HG03521 (cell line): ENCODE measurements around the gene RPGRIP1L.
"Not testable (repeated sequence)": the region's sequence is repeated elsewhere in the genome, so short reads cannot be mapped to it uniquely, and the experiment has no call there.

Experiments
- ATAC-seq: cut with Tn5 transposase; IDR thresholded peaks from one replicate; pipeline ENCODE4 v1.9.1; 2021; ENCODE audit warnings: mild to moderate bottlenecking, moderate library complexity; ENCODE audit not compliant: unreplicated experiment

The RPGRIP1L gene

DNA sequence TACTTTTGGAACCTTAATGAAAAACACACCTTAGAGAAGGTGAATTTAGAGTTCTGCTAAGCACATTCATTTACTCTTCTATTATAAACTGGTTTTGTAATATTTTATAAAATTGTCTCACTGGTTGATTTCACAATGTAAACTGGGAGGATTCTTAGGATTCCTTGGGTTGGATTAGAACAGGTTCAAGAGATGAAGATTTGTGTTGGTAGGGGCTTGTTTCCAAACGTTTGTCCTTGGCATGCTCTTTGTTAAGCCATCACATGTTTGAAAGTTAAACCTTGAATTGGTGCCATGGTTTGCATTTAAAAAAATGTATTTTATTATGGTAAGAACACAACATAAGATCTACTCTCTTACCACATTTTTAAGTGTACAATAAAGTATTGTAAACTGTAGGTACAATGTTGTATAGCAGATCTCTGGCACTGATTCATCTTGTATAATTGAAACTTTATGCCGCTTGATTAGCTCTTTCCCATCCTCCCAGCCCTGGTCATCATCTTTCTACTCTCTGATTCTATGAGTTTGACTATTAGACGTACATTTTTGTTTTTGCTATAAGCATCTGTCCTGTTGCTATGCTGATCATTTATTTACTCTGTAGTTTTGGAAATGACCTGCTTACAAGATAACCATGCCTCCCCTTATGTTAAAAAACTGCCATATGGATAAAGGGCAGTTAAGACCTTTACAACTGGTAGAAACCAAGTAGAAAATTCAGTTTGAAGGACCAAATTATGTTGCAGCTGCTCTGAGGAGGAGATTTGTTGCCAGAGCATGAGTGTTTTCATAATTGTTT is 9.9 kb upstream of the RPGRIP1L start:
- ATAC-seq: no peak

DNA sequence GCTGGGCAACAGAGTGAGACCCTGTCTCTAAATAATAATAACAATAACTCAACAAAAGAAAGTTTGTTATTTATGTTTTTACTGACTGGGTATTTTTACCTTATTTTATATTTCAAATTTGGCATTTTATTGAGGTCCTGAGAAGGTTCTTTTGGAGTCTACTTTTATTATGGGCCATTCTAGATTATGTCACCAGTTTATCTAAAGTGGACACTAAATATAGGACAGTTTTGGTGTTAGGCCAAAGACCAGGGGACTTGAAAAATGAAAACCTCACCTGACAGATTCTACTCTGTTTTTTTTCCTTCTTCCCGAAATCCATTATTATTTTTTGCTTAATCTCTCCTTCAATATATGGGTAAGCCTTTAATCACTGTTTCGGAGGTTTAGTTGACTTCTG is 8.4 kb upstream of the RPGRIP1L start:
- no peak for ATAC-seq

DNA sequence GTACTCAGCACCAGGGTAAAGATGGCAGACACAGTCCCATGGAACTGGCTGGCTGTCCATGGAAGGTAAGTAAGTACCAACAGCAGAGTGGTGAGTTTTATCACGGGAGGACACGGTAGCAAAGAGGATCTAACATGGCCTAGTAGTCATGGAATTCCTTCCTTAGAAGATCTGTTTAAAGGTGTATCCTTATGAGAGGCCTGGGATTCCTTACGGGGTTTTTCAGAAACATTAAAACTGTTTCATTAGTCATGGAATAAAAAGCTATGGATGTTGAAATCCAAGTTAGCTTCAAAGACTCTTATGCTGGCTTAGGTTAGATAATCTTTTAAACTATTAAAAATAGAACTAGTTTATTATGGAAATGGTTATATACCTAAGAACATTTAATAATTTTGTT is 7.7 kb upstream of the RPGRIP1L start:
- ATAC-seq: no peak

DNA sequence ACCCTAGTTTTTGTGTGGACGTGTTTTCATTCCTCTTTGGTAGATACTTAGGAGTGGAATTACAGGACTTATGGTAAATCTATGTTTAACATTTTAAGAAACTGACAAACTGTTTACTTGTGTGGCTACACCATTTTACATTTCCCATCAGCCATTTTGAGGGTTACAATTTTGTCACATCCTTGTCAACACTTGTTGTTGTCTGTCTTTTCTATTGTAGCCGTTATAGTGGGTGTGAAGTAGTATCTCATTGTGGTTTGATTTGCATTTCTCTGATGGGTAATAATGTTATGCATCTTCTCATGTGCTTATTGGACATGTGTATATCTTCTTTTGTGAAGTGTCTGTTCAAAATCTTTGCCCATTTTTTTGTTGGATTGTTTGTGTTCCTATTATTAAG is 4.8 kb upstream of the RPGRIP1L start:
- no peak for ATAC-seq

DNA sequence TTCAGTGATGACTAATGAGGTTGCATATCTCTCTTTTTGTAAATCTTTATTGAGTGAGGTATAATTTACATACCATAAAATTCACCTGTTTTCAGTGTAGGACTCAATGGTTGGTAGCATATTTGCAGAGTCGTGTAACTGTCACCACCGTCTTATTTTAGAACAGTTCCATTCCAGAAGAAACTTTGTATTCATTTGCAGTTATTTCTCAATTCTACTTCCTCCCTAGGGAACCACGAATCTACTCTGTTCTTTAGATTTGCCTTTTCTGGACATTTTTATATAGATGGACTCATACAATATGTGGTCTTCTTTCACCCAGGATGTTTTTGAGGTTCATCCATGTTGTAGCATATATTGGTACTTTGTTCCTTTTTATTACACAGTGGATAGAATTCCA is 4.0 kb upstream of the RPGRIP1L start:
- no peak for ATAC-seq

DNA sequence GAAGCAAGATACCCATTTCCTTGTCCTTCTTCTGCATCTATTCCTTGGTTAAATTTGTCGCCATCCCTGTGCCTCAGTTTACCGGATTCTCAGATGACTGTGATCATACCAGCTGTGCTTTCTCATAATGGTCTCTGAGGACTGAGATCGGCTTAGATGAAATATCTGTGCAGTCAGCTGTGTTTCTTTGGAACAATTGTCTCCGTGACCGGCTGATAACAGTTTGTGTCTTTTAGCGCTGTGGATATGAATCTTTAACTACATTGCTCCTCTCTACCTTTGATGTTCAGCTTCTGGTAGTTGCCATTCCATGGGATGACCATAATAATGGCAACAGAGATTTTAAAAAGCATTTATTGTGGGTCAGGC is 770 bp upstream of the RPGRIP1L start:
- no peak for ATAC-seq

DNA sequence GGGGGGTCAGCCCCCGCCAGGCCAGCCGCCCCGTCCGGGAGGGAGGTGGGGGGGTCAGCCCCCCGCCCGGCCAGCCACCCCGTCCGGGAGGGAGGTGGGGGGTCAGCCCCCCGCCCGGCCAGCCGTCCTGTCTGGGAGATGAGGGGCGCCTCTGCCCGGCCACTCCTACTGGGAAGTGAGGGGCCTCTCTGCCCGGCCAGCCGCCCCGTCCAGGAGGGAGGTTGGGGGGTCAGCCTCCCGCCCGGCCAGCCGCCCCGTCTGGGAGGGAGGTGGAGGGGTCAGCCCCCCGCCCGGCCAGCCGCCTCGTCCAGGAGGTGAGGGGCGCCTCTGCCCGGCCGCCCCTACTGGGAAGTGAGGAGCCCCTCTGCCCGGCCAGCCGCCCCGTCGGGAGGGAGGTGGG is 5.4 kb downstream of the RPGRIP1L start:
- not testable (repeated sequence) for ATAC-seq

DNA sequence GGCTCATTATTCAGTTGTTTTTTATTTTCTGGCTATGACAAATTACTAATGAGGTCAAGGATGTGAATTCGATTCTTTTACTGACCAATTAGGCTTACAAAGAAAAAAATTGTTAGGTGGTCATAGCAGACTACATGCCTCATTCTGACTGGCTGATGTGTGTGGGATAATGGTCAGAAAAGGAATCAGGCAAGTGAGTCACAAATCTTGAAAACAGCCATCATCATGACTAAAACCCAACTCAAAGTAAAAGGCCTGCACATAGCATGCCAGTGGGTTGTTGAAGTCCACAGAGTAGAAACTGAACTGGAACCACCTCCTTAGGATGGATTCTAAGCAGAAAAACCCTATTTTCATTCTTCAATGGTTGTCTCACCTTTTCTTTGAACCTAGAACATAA is 8.6 kb downstream of the RPGRIP1L start:
- ATAC-seq: no peak

DNA sequence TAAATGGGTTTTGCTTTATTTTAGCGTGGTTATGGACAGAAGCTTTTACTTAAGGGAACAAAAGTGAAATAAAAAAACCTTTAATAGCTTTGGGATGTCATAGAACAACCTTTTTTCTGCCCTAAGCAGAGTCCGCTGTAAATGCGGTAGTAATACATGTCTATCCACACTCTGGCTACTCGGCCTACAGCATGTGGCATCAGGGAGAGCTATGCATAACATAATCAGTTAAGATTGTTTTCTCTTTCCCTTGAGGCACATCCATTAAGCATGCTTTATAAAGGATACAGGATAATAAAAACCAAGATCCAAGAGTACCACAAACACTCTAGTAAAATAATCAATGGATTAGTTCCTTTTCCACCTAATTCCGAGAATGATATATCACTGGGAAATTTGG is 10.3 kb downstream of the RPGRIP1L start:
- no peak for ATAC-seq

DNA sequence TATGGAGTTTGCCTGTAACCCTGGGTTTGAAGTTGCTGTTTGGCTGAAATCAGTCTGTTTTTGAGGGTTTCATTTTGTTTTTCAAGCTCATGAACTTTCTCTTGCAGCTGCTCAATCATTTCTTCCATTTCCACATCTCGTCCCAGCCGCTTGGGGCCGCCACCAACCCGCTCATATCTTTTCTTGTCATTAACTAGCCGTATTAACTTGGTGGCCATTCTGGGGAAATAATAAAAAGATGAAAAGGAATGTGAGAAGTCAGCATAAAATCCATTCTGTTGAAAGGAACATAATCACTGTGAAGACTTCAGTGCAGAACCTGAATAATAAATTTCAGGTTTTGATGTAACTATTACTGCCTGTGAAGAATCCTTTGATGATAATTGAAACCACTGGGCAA is 11.5 kb downstream of the RPGRIP1L start:
- no peak for ATAC-seq

DNA sequence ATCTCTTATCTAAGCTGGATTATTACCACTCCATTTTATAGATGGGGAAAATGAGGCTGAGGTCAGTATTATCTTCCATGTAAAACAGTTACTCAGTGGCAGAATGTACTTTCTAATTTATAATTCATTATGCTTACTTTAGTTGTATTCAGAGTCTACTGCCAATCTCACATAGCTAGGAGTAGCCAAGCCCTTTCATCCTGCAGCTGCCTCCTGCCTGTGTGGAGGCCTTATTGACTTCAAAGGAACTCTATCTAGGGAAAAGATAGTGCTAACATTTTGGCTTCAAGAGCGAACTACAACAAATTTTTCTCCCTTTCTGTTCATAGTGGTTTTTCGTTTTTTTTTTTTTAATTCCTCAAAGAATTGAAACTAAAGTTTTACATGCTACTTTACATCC is 12.9 kb downstream of the RPGRIP1L start:
- no peak for ATAC-seq

DNA sequence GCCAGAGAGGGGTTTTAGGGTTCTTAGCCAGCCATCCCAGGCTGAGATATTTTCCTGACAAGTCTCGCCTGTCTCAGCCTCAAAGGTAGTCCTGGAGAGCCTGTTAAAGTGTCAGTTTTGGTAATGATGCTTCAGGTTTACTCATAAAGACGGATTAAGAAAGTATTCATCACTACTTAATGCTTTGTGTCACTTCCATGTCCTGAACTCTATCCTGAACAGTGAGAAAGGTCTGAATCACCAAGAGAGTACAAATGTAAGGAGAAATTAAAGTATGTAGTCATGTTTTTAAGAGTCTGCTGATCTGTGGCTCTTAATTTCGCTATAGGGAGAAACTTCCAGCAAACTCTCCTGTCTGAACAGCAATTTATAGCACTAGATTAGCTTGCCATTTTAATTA is 14.0 kb downstream of the RPGRIP1L start:
- no peak for ATAC-seq

DNA sequence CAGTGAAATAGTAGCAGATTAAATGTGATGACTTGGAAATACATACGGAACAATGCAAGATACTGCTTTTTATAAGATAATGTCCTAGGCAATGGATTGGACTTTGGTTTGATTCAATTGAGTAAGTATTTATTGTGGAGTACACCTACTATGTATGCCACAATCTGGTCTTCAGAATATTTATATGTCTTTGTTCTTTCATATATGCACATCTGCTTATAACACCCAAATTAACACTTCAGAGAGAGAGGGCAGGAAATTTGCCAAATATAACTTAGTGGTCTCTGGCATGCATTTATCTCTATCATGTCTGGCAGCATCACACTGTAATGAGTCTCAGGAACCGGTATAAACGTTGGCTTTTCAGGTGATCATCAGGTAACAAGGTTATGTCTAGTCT is 16.9 kb downstream of the RPGRIP1L start:
- ATAC-seq: no peak

DNA sequence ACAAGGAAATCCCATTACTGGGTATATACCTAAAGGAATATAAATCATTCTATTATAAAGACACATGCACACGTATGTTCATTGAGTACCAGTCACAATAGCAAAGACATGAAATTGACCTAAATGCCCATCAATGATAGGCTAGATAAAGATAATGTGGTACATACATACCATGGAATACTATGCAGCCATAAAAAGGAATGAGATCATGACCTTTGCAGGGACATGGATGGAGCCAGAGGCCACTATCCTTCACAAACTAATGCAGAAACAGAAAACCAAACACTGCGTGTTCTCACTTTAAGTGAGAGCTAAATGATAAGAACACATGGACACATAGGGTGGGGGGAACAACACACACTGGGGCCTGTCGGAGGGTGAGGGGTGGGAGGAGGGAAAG is 18.3 kb downstream of the RPGRIP1L start:
- not testable (repeated sequence) for ATAC-seq

DNA sequence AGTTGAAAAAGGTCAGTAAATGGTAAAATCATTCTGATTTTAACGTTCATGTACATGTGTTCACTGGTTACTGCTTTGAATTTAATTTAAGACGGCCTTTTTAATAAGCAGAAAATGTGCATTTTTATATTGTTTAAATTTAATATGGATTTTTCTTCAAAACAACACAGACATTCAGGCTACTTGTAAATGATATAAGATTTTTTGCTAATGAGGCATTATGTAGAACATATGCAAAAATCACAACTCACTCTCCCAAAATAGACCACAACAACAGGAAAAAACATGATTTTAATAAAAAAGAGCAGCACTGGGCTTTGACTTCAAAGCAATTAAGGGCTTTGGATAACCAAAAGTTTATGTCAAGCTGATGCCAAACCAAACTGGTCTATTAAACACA is 22.3 kb downstream of the RPGRIP1L start:
- no peak for ATAC-seq

DNA sequence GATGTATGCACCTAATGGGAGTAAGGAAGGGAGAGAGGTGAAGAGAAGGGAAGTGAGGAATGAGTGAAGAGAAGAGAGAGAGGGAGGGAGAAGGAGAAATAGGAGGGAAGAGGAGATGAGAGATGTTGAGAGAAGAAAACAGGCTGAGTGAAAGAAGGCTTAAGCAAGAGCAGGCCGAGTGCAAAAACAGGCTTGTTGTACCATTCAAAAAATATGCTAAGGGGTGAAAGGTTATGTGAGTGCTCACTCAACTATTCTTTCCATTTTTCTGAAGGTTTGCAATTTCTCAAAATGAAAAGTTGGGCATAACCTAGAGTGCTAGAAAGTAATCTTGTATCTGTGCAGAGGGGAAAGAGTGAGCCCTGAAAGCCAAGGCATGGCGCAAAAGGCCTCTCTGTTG is 22.9 kb downstream of the RPGRIP1L start:
- no peak for ATAC-seq

DNA sequence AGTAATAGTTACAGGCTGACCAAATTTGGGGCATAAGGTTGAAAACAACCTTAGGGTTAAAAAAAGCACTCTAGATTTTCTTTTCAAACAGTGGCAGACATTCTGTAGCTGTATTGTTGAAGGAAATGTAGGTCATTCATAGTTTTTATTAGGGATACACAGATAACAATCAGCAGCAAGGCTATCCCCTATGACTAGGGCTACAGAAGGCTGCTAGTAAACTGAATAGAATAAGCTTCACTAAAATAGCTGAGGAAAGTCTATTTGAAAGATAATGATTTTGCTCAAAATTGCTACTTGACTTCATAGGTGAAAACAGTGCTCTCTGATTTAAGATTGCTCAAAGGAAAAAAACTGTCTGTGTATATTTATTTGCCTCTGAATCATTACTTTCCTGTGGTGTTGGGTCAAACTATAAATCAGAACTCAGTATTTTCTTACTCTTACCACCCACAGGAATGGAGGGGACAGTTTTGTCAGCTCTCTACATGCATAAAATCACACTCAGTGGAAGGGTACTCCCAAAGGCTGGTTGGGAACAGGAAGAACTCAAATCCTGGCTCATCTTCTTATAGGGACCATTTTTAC is 24.8 kb downstream of the RPGRIP1L start:
- ATAC-seq: no peak

DNA sequence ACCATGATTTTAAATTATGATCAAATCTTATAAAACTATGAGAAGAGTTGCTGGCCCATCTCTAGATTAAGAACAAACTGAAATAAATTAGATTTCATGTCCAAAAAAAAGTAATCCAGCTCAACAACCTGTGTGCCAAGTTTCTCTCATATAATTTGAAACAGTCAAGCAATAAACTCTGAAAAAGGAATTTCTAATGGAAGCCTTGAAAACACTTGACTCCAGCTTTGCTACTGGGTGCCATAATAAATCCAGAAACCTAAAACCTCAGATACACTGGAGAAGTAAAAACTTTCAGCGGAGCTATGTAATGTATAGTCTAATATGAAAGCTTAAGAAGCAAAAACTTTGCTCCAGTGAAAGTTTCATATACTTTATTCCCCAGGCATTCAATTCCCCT is 25.5 kb downstream of the RPGRIP1L start:
- ATAC-seq: no peak

DNA sequence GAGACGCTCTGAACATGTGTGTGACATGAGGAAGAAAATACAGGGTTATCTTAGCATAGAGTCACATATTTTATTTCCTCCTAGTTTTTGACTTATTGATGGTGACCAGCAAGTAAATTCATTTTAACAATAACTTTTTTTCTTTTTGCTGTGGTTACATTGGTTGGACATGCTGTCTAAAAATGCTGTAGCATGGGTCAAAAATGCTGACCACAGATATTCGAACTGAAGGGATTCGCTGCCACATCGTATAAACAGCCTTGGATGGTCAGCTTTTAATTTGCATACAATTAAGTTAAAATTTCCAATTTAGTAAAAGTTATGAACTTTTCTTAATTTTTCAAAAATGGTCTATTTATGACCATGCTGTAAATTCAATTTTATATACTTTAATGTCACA is 30.5 kb downstream of the RPGRIP1L start:
- ATAC-seq: no peak

DNA sequence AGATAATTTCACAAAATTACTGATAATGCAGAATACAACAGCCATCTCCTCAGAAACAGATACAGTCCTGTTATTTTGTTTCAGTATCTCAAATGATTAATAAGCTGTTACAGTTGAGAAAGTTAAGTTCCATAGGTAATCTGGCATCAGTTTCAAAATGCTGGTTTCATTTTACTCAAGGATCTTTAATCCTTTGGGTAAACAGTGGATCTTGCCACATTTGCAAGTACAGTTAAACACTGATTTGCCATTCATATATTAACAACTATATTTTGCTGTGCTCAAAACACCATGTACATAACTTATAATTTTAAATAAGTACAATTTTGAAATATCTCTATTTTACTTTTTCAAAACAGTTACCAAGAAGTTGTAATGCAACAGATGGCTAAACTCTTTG is 31.2 kb downstream of the RPGRIP1L start:
- no peak for ATAC-seq

DNA sequence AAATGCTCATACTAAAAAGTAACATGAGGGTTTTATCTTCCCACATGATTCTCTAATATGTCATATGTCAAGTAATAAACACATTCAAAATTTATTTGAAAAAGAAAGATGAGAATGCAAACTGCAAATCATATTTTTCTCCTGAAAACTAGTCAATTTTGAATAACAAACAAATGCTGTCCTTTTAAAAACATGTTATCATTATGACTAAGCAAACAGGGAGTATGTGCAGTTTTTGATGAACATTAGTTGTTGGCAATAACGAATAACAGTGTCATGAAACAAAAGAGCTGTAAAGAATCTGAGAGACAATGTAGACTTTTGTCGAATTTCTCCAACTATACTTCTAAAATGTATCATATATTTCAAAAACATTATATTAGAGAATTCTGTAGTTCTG is 34.8 kb downstream of the RPGRIP1L start:
- ATAC-seq: no peak

DNA sequence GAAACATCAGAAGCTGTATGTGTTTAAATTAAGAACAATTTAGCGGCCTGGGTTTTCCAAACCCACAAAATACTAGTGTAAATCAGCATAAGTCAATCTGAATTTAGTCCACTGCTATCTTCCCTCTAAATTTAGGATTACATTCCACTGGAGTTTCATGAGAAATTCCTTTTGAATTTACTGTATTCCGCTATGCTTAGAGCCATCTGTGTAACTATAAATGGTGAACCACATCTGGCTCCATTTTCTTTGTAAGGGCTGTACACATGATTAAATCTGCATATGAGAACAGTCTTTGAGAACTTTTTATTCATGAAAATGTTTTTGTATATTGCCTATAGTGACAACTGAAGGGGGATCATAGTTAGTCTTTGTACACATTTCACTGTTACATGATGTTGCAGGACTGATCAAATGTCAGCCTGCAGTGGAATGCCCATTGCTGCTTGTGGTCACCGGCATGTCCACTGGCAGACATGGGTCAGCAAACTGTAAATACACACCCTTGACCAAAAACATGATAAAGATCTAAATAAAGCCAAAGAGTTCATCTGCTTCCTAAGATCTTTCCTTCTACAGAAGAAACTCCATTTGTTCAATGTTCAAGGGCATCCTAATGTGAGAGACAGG is 36.8 kb downstream of the RPGRIP1L start:
- ATAC-seq: no peak
